Measurements from ENCODE around the gene MMRN2.
"Not testable (repeated sequence)": the region's sequence is repeated elsewhere in the genome, so short reads cannot be mapped to it uniquely, and the experiment has no call there.

MMRN2 gene

GRCh38 chr10:86941991-86942421 lies 15.4 kb downstream of the MMRN2 start:
- no peak for DNase-seq (ENCODE audit: low spot score)

- no peak for DNase-seq (ENCODE audit: low spot score)
Measured at GRCh38 chr10:86941426-86941825, 16.0 kb downstream of the MMRN2 start.

GRCh38 chr10:86940677-86941076 lies 16.7 kb downstream of the MMRN2 start:
- no peak for DNase-seq (ENCODE audit: low spot score)

GRCh38 chr10:86940076-86940475 lies 17.3 kb downstream of the MMRN2 start:
- not testable (repeated sequence) for DNase-seq (ENCODE audit: low spot score)

- no peak for DNase-seq (ENCODE audit: low spot score)
Measured at GRCh38 chr10:86938260-86938659, 19.2 kb downstream of the MMRN2 start.

- DNase-seq (ENCODE audit: low spot score) = no peak
Measured at GRCh38 chr10:86937502-86938154, 19.8 kb downstream of the MMRN2 start.

GRCh38 chr10:86936661-86937501 lies 20.5 kb downstream of the MMRN2 start:
- no peak for DNase-seq (ENCODE audit: low spot score)

GRCh38 chr10:86934162-86934711 lies 23.2 kb downstream of the MMRN2 start:
- DNase-seq (ENCODE audit: low spot score) = not testable (repeated sequence)

- no peak for DNase-seq (ENCODE audit: low spot score)
Measured at GRCh38 chr10:86932674-86933073, 24.7 kb downstream of the MMRN2 start.

GRCh38 chr10:86931872-86932271 lies 25.5 kb downstream of the MMRN2 start:
- DNase-seq (ENCODE audit: low spot score) = no peak

- no peak for DNase-seq (ENCODE audit: low spot score)
Measured at GRCh38 chr10:86929468-86930380, 27.7 kb downstream of the MMRN2 start.

- DNase-seq (ENCODE audit: low spot score) = no peak
Measured at GRCh38 chr10:86922553-86922961, 34.9 kb downstream of the MMRN2 start.

- no peak for DNase-seq (ENCODE audit: low spot score)
Measured at GRCh38 chr10:86918022-86918471, 39.4 kb downstream of the MMRN2 start.

- no peak for DNase-seq (ENCODE audit: low spot score)
Measured at GRCh38 chr10:86914734-86915133, 42.7 kb downstream of the MMRN2 start.

GRCh38 chr10:86905429-86905828 lies 52.0 kb downstream of the MMRN2 start:
- DNase-seq (ENCODE audit: low spot score) = no peak

GRCh38 chr10:86904600-86904999 lies 52.8 kb downstream of the MMRN2 start:
- DNase-seq (ENCODE audit: low spot score) = no peak

GRCh38 chr10:86900955-86901354 lies 56.5 kb downstream of the MMRN2 start:
- DNase-seq (ENCODE audit: low spot score) = no peak

GRCh38 chr10:86899670-86900276 lies 57.6 kb downstream of the MMRN2 start:
- peak; percentile 52 for DNase-seq (ENCODE audit: low spot score)

- peak; percentile 50 for DNase-seq (ENCODE audit: low spot score)
Measured at GRCh38 chr10:86899132-86899531, 58.3 kb downstream of the MMRN2 start.

GRCh38 chr10:86898511-86898910 lies 58.9 kb downstream of the MMRN2 start:
- no peak for DNase-seq (ENCODE audit: low spot score)

GRCh38 chr10:86889997-86890396 lies 67.4 kb downstream of the MMRN2 start:
- DNase-seq (ENCODE audit: low spot score) = no peak
